HG03064 (cell line): ENCODE measurements around the gene GARIN1A.
"Not testable (repeated sequence)": the region's sequence is repeated elsewhere in the genome, so short reads cannot be mapped to it uniquely, and the experiment has no call there.

Experiments
- ATAC-seq: cut with Tn5 transposase; IDR thresholded peaks from one replicate; pipeline ENCODE4 v1.9.1; 2021; ENCODE audit warnings: low read depth; ENCODE audit not compliant: unreplicated experiment

The GARIN1A gene

DNA sequence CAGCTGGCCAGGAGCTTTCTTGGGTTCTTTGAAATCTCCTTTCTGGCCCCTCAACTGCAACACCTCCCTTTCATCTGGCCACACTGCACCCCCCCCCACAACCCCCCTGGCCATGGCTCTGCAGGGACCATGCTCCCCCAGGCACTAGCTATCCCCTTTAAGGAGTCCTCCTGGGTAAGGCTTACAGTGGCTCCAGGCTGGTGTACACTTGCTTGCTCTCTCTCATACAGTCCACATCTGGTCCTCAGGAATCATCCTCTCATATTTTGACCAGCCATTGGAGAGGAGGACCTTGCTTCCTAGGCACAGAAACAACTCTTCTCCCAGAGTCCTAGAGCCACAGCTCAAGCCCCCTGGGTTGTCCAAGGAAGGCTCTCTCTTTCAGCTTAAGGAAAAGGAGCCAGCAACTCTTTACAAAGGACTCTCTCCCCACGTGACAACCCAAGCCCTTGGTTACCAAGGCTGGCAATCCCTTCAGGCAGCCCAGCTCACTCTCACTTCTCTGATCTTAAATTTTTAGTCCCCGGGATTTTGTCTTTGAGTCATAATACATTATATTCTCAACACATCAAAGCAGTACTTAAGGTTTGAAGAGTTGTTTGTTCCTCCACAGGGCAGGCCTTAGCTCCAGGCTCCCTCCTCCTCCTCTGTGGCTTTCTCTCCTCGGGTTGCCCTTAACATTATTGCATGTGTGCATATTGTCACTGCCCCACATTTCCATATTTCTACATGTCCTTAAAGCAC lies 9.9 kb downstream of the GARIN1A start:
- no peak for ATAC-seq

DNA sequence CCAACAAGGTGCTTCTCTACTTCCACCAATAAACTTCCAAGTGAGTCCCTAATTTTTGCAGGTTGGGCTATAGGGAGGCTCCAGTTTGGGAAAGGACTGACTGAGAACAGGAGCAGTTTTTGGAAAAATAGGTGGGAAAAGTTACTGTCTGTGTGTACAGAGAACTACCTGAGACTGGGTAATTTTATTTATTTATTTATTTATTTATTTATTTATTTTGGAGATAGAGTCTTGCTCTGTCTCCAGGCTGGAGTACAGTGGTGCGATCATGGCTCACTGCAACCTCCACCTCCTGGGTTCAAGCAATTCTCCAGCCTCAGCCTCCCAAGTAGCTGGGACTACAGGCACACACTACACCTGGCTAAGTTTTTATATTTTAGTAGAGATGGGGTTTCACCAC lies 11.2 kb downstream of the GARIN1A start:
- not testable (repeated sequence) for ATAC-seq

- not testable (repeated sequence) for ATAC-seq
These were observed 11.6 kb downstream of the GARIN1A start for GRCh38 chr7:128683738-128684137.

- ATAC-seq: no peak
These were observed 15.0 kb downstream of the GARIN1A start for GRCh38 chr7:128687131-128687530.

GRCh38 chr7:128688492-128688891 lies 16.4 kb downstream of the GARIN1A start:
- no peak for ATAC-seq

- not testable (repeated sequence) for ATAC-seq
These were observed 17.3 kb downstream of the GARIN1A start for GRCh38 chr7:128689161-128689935.

DNA sequence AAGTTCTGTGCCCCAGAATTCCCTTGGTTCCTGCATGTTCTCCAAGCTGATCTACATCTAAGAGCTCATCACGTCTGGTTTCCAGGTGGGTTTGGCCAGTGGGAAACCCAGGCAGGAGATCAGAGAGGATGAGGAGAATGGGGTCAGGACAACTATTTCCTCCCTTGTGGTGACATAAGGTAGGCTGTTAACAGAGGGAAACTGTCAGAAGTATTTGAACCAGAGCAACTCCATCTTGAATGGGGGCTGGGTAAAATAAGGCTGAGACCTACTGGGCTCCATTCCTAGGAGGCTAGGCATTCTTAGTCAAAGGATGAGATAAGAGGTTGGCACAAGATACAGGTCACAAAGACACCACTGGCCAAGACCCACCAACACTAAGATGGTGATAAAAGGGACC lies 19.1 kb downstream of the GARIN1A start:
- ATAC-seq: no peak

DNA sequence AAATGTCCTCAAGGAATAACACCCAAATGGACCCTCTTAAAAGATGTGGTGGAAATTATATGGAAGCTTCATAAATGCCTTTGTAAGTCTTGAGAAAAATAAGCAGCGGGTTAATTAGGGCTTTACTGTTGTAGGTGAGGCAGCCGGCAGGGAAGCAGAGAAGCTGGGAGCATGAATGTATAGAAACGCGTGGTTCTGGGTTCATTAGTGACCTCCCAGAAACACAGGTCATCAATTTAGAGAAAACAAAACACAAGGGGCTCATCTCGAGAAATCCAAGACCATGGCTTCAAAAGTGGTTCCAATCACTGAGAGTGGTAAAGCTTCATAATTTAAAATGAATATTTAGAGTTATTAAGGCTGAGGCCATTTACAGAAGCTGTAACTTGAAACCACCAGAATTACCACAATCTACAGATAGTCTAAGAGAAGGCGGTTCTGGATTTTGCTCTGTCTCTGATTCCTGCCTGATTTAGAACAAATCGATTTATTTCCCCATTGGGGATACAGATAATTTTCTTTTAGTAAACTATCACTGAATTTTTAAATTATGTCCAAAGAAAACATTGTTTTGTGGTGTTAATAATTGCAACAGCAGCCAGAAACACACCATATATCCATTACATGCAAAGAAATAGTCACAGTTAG lies 20.7 kb downstream of the GARIN1A start:
- ATAC-seq: no peak

- no peak for ATAC-seq
These were observed 21.4 kb downstream of the GARIN1A start for GRCh38 chr7:128693373-128694015.

DNA sequence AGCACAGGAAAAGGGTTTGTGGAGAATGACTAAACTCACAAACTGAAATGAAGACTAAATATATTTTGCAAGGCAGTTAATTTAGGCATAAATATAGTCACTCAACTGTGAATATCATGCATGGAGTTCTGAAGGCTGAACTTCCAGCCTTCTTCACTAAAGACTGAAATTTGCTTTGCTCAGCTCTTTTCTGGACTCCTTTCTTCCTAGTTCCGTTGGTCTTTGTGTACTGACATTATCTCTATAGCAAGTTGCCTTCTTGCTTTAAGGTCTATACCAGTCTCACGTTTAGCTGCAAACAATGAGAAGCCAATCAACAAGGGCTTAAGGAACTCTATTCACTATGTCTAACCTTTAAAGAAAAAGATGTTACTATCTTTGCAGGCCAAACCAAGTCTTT lies 22.6 kb downstream of the GARIN1A start:
- ATAC-seq: no peak

GRCh38 chr7:128697302-128697905 lies 25.3 kb downstream of the GARIN1A start:
- ATAC-seq: no peak

DNA sequence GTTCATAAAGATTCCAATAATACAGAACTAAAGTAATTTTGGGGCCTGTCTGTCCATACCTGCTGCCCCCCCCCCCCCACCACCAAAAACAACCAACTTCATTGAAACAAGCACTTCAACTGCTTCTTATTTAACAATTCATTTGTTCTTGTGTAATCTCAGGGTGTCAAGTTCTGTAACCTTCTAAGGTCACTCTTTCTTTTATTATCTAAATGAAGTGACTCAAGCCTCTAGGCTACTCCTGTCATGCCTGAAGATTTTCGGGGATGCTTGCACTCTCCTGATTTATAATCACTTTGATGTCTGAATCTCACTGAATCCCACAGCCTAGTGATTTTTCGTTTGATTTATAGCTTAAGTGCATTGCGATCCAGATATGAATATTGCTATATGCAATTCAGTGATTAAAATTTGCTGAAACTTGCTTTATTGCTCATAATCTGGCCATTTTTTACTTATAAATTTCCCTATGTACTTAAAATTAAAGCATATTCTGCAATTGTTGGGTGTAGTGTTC lies 27.2 kb downstream of the GARIN1A start:
- ATAC-seq: no peak

- ATAC-seq: no peak
These were observed 27.8 kb downstream of the GARIN1A start for GRCh38 chr7:128699895-128700294.

GRCh38 chr7:128701062-128701785 lies 29.1 kb downstream of the GARIN1A start:
- no peak for ATAC-seq

- ATAC-seq: no peak
These were observed 31.6 kb downstream of the GARIN1A start for GRCh38 chr7:128703609-128704241.

DNA sequence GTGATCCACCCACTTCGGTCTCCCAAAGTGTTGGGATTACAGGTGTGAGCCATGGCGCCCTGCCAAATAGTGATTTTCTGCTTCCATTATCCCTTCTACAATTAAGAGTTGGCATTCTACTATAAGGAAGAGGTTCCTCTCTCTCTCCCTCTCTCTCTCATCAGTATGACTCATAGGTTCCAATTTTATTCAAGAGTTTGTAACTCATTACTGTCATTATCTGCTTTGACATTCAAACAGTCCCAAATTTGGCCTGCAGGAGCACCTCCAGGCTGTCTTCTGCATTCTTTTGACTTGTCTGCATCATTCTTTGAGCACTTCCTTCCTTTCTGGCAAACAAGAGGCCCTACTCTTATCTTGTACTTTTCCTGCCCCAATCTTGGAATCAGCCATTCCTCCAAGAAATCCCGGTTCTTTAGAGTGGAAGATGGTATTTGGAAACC lies 33.8 kb downstream of the GARIN1A start:
- ATAC-seq: no peak

DNA sequence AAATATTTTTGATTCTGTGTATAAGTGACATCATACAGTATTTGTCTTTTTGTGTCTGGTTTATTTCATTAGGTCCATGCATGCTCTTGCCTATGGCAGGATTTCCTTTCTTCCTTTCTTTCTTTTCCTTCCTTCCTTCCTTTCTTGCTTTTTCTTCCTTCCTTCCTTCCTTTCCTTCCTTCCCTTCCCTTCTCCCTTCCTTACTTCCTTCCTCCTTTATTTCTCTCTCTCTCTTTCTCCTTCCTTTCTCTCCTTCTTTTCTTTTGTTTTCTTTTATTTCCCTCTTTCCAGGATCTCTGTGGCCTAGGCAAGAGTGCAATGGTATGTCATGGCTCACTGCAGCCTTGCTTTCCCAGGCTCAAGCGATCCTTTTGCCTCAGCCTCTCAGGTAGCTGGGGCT lies 35.7 kb downstream of the GARIN1A start:
- ATAC-seq: no peak

- ATAC-seq: no peak
These were observed 36.1 kb downstream of the GARIN1A start for GRCh38 chr7:128708235-128708634.

DNA sequence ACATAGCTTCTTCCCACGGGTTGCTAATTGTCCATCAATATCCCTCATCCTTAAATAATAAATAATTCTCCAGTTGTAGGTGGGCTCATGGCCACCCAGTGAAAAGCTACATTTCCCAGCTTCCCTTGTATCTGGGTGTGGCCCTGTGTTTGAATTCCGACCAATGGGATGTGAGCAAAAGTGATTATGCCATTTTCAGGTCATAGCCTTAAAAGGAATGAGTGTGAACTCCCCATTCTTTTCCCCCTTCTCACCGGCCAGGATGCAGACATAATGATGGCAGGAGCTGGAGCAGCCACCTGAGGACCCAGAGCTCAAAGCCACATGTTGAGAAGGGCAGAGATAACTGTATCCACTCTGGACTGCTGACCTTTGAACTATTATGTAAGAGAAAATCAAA lies 36.7 kb downstream of the GARIN1A start:
- ATAC-seq: no peak
